B cell (primary cell): ENCODE measurements around the gene ANXA4. TPM values are rescaled to one million over a fixed set of nuclear protein-coding genes. Genes with fewer than 3 reads are reported as not detected.

Experiments
- ATAC-seq: fragments of 200-7000 bp; cut with Tn5 transposase; one replicate; pipeline ENCODE4 v1.10.0; 2021; ENCODE audit warnings: low read depth, mild to moderate bottlenecking, moderate number of reproducible peaks, moderate library complexity
- CTCF ChIA-PET: fragments of 350-600 bp; sonication (Branson Sonifier 250); formaldehyde crosslinking; loops from one replicate; lab custom pipeline; 2021; ENCODE audit warnings: antibody characterized with exemption, inconsistent platforms; lab: Charles Lee
- POLR2A ChIA-PET: fragments of 350-600 bp; sonication (Branson Sonifier 250); formaldehyde crosslinking; loops from one replicate; lab custom pipeline; 2021; ENCODE audit warnings: antibody characterized with exemption; lab: Charles Lee
- DNase-seq: peaks from one replicate; pipeline ENCODE4 v3.0.0; 2013
- H2AFZ ChIP-seq: 2 replicates; pipeline ENCODE4 v1.6.1; 2012; ENCODE audit warnings: mild to moderate bottlenecking, low read depth, low read length; ENCODE audit not compliant: insufficient read depth, poor library complexity, severe bottlenecking
- H3K27ac ChIP-seq, 2 donors: 1 replicate in 1 of 2; 2 replicates in 1 of 2; pipeline ENCODE4 v1.5.1; 2012 to 2013; ENCODE audit warnings: low read length in 2 of 2, mild to moderate bottlenecking in 2 of 2, moderate library complexity in 1 of 2
- H3K27me3 ChIP-seq, 4 experiments: fragments of 200-600 bp in 1 of 4; sonication (generic) in 1 of 4; replicated peaks in 1 of 4; 1 replicate in 2 of 4; 2 replicates in 2 of 4; pipeline versions ENCODE4 v1.6.1 to v1.7.0; 2013 to 2016; ENCODE audit warnings: low read length in 3 of 4, mild to moderate bottlenecking in 2 of 4, mixed read lengths in 1 of 4, moderate library complexity in 1 of 4; ENCODE audit not compliant: insufficient read depth in 4 of 4, control insufficient read depth in 3 of 4; ENCODE audit errors: control extremely low read depth in 1 of 4
- H3K36me3 ChIP-seq, 2 experiments: replicated peaks in 1 of 2; 1 replicate in 1 of 2; 2 replicates in 1 of 2; pipeline versions ENCODE4 v1.6.1 to v1.7.1; 2013; ENCODE audit warnings: low read length in 1 of 2; ENCODE audit not compliant: insufficient read depth in 2 of 2, control insufficient read depth in 1 of 2; ENCODE audit errors: control extremely low read depth in 1 of 2, extremely low read depth in 1 of 2
- H3K4me1 ChIP-seq, 2 donors: fragments of 200-600 bp in 1 of 2; sonication (generic) in 1 of 2; 1 replicate in 1 of 2; 2 replicates in 1 of 2; pipeline versions ENCODE4 v1.5.1 to v1.6.1; 2013 to 2017; ENCODE audit warnings: low read length in 2 of 2; ENCODE audit not compliant: control insufficient read depth in 2 of 2, insufficient read depth in 2 of 2
- H3K4me2 ChIP-seq: replicated peaks from 2 replicates; pipeline ENCODE3; 2012; ENCODE audit warnings: mild to moderate bottlenecking, low read depth, low read length; ENCODE audit not compliant: poor library complexity, severe bottlenecking
- H3K4me3 ChIP-seq, 5 experiments: fragments of 200-600 bp in 1 of 5; sonication (generic) in 1 of 5; 1 replicate in 3 of 5; 2 replicates in 2 of 5; pipeline versions ENCODE4 v1.5.1 to v1.7.0; 2011 to 2016; ENCODE audit warnings: low read length in 4 of 5, mild to moderate bottlenecking in 4 of 5, low read depth in 2 of 5, control low read depth in 1 of 5, moderate library complexity in 1 of 5; ENCODE audit not compliant: insufficient read depth in 1 of 5; ENCODE audit errors: control extremely low read depth in 1 of 5, extremely low read depth in 1 of 5
- H3K79me2 ChIP-seq: fragments of 200-600 bp; sonication (generic); one replicate; pipeline ENCODE4 v1.6.0; 2016; ENCODE audit warnings: low read length; ENCODE audit not compliant: control insufficient read depth, insufficient read depth
- H3K9ac ChIP-seq: fragments of 200-600 bp; sonication (generic); 2 replicates; pipeline ENCODE4 v1.6.1; 2017; ENCODE audit warnings: mild to moderate bottlenecking, low read length, moderate library complexity
- H3K9me3 ChIP-seq, 3 donors: one replicate each; pipeline versions ENCODE4 v1.6.1 to v1.7.1; 2013; ENCODE audit warnings: low read length in 2 of 3; ENCODE audit not compliant: control insufficient read depth in 2 of 3, insufficient read depth in 1 of 3; ENCODE audit errors: control extremely low read depth in 1 of 3
- H4K20me1 ChIP-seq: 2 replicates; pipeline ENCODE4 v1.6.0; 2012; ENCODE audit warnings: mild to moderate bottlenecking, low read length; ENCODE audit not compliant: insufficient read depth, control insufficient read depth, poor library complexity, severe bottlenecking
- H3K27ac Mint-ChIP-seq: one replicate; pipeline ENCODE4 v1.8.0; 2021; ENCODE audit warnings: mixed read lengths
- H3K27me3 Mint-ChIP-seq: one replicate; pipeline ENCODE4 v1.8.0; 2021; ENCODE audit warnings: mixed read lengths
- H3K4me1 Mint-ChIP-seq: one replicate; pipeline ENCODE4 v1.8.0; 2021; ENCODE audit warnings: mixed read lengths
- H3K4me3 Mint-ChIP-seq: one replicate; pipeline ENCODE4 v1.8.0; 2021; ENCODE audit warnings: mixed read lengths
- H3K9me3 Mint-ChIP-seq: one replicate; pipeline ENCODE4 v1.8.0; 2022; ENCODE audit warnings: mixed read lengths; ENCODE audit not compliant: insufficient read depth
- CTCF ChIP-seq: fragments of 200-600 bp; IDR thresholded peaks from one replicate; pipeline ENCODE4 v1.8.0; 2022; ENCODE audit warnings: antibody characterized with exemption, mild to moderate bottlenecking
- EZH2 ChIP-seq: IDR thresholded peaks from 2 replicates; pipeline ENCODE4 v1.6.1; 2012; ENCODE audit warnings: borderline replicate concordance, low read depth, mild to moderate bottlenecking, moderate library complexity, low read length; ENCODE audit not compliant: insufficient read depth, poor library complexity, severe bottlenecking
- WGBS: methylation state at CpG from one replicate; pipeline ENCODE4 v1.1.5; 2013; ENCODE audit warnings: missing lambda C conversion rate; ENCODE audit not compliant: insufficient coverage; 5-methylcytosine and 5-hydroxymethylcytosine counted together
- intact Hi-C: fragments of 100-400 bp; cut with micrococcal nuclease; formaldehyde crosslinking; loops from one replicate; pipeline ENCODE4 v1.10.0; 2022
- polyA plus RNA-seq: library from polyadenylated mRNA; depleted of rRNA; stranded (reverse); fragments of >200 nt; gene quantifications from 2 replicates; pipeline ENCODE4 v1.2.3, GENCODE V29; 2012
- total RNA-seq, 2 donors: library from RNA; stranded (reverse); fragments of 120-200 nt in 1 of 2; gene quantifications; 1 replicate in 1 of 2; 2 replicates in 1 of 2; pipeline versions ENCODE4 v1.2.3 to v1.2.4, GENCODE V29; 2013 to 2022

The ANXA4 gene
- total and polyA plus RNA-seq, 2 donors (not counting 1 experiment from before 2014, with no cell fraction given): 28.4 to 61.7 TPM

- no peak for ATAC-seq
Observed at GRCh38 chr2:69725706-69726360, 16.1 kb upstream of the ANXA4 start.

More at GRCh38 chr2:69725706-69726360, 16.1 kb upstream of the ANXA4 start:
- intact Hi-C loops: loop anchor here (2.0 kb wide), 1 partner anchor 177 kb away; no protein-coding TSS in a partner anchor
- H3K9me3 ChIP-seq: no peaks in the 10 kb centered on the region
- TF ChIP-seq EZH2 (no peak), CTCF (no peak)
- no peaks in the 10 kb centered on the region for H3K36me3 ChIP-seq
- no peak overlapping the region for H3K9ac ChIP-seq
- H3K4me3 Mint-ChIP-seq: no peak overlapping the region
- no peak overlapping the region for H2AFZ ChIP-seq
- H3K4me3 ChIP-seq: no peak overlapping the region
- H3K4me1 Mint-ChIP-seq: peaks cover 13% of the 10 kb centered on the region
- no peaks in the 10 kb centered on the region for H3K27me3 ChIP-seq
- H3K27me3 Mint-ChIP-seq: peaks cover 6% of the 10 kb centered on the region
- H3K79me2 ChIP-seq: no peaks in the 10 kb centered on the region
- WGBS: no CpG with 5 or more reads among the region's 7 CpGs
- ChIA-PET POLR2A (no interaction called here), CTCF (interaction anchor here (1.1 to 5.8 kb wide), 22 partner anchors 8 to 189 kb away, joined by 3 to 440 read pairs (median 13); partner anchors contain the start of genes ANXA4, GMCL1 and MXD1)
- no peaks in the 10 kb centered on the region for H3K9me3 Mint-ChIP-seq
- no peaks in the 10 kb centered on the region for H4K20me1 ChIP-seq
- peaks cover 9 to 14% of the 10 kb centered on the region in 2 donors for H3K4me1 ChIP-seq
- no peak overlapping the region for H3K27ac Mint-ChIP-seq
- H3K4me2 ChIP-seq: no peak overlapping the region
- H3K27ac ChIP-seq: no peak overlapping the region
- DNase-seq: no peak
